HG03460 (cell line): ENCODE data around the gene HELB.

Experiments used
- ATAC-seq: cut with Tn5 transposase; IDR thresholded peaks from one replicate; pipeline ENCODE4 v1.9.1; 2021; ENCODE audit not compliant: unreplicated experiment

HELB gene

GRCh38 chr12:66301944-66302826, at the start of gene HELB:
HELB (plus strand) TSS chr12:66302493; CDS start chr12:66302604, 111 bp downstream.
- peak; percentile 91 for ATAC-seq

DNA sequence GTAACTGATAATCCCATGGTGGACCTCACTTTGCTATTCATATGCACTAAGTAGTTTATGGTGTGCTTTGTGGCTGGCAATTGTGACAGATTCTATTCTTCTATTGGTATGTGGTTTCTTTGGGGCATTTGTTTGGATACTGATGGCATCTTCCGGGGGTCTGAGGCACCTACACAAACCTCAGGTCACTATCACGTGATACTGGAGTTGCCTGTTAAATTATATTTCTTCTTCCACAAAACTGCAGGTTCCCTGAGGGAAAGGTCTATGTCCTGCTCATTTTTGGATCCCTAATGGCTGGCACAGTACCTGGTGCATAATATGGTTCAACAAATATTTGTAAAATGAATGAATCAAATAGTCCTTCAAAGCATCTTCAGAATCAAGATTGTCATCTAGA, 49.5 kb upstream of the HELB start:
- ATAC-seq: no peak

- no peak for ATAC-seq
These were observed 46.6 kb upstream of the HELB start for GRCh38 chr12:66255737-66256136.

DNA sequence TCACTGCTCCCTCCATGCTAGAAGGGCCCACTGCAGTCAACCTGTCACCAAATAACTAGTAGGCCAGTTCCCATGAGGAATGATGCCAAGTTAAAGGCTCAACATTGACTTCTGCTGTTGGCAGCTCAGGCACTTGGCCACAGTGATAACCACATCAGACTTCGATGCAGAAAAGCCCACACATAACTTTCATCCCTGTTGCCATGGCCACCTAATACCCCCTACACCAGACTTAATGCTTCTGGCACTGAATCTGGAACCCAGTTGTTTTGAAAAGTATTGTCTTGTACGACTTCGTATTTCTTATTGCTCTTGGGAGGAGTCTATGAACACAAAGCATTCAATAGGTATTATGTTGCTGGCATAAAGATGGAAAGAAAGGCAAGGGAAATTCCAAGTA, 44.3 kb upstream of the HELB start:
- ATAC-seq: no peak

GRCh38 chr12:66262737-66263136, 39.6 kb upstream of the HELB start:
- ATAC-seq: no peak

DNA sequence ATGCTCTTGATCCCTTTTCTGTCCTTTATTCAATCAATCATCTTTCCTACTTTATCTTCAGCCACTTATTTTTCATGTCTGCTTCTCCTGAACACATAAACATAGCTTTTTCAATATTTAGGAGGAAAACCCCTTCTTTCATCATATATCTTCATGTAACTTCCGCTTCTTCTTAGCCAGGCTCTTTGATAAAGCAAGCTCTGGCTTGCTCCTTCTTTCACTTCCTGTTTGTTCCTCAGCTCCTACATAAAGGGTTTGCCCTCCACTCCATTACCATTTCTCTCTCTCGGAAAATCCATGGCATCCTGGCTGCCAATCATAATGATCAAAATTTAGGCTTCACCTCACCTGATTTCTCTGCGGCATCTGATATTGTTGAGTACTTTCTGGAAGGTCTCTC, 33.7 kb upstream of the HELB start:
- no peak for ATAC-seq

- no peak for ATAC-seq
These were observed 33.2 kb upstream of the HELB start for GRCh38 chr12:66269142-66269541.

DNA sequence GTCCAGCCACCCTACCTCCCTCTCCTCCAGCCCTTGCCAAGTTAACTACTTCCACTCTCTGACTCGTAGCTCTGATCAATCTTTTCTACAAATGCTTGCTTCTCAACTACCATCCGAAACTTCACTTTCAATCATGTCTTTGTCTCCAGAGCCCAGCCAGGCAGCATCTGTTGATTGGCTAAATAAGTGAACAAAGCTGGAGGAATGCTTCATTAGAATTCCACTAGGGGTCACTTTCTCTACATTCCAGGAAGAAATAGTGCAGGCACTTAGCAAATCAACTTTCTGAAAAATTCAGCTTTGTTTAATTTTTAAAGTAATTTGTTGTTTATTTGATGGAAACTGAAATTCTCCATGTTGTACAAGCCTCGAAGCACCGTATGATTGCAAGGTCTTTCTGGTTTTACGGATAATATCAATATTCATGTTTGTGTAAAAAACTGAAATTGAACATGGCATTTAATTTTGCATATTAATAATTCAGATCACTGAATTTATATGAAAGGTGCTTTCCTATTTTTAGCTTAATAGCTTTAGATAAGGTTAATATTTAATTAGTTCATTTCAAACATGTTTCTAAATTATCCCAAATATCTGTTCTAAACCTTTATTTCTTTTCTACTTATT, 32.4 kb upstream of the HELB start:
- ATAC-seq: no peak

- no peak for ATAC-seq
These were observed 31.7 kb upstream of the HELB start for GRCh38 chr12:66270613-66271012.

DNA sequence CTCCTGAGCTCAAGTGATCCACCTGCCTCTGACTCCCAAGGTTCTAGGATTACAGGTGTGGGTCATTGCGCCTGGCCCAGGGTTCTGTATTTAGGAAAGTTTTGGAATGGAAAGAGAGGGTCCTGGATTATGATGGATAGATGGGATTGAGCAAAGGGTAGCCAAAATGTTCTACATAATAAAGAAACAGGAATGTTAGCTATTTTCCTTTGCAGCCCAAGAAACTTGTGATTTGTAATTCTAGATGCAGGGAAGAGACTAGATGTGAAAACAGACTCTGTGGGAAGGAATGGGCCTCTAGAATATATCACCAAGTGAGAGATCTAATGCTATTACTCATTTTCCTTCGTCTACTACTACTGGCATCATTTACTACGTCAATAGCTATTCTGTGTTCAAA, 29.6 kb upstream of the HELB start:
- ATAC-seq: no peak

- no peak for ATAC-seq
These were observed 29.1 kb upstream of the HELB start for GRCh38 chr12:66273147-66273546.

GRCh38 chr12:66275040-66275439, 27.3 kb upstream of the HELB start:
- no peak for ATAC-seq

- ATAC-seq: no peak
These were observed 23.1 kb upstream of the HELB start for GRCh38 chr12:66279123-66279712.

DNA sequence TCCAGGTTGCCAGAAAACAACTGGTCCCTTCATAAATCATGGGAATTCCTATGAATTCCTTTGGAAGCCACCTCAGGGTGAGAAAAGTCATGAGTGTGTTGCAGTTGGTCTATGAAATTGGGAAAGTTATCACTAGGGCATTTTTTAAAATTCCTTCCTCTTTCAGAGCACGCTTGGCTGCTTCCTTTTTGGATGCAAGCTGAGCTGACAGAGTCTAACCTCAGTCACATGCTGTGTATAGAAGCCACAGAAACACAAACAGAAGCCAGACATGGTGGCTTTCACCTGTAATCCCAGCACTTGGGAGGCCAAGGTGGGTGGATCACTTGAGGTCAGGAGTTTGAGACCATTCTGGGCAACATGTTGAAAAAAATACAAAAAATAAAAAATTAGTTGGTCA, 21.7 kb upstream of the HELB start:
- no peak for ATAC-seq

GRCh38 chr12:66282244-66282643, 20.0 kb upstream of the HELB start:
- ATAC-seq: no peak

- ATAC-seq: no peak
These were observed 15.0 kb upstream of the HELB start for GRCh38 chr12:66287275-66287674.

GRCh38 chr12:66288121-66288520, 14.2 kb upstream of the HELB start:
- ATAC-seq: no peak

DNA sequence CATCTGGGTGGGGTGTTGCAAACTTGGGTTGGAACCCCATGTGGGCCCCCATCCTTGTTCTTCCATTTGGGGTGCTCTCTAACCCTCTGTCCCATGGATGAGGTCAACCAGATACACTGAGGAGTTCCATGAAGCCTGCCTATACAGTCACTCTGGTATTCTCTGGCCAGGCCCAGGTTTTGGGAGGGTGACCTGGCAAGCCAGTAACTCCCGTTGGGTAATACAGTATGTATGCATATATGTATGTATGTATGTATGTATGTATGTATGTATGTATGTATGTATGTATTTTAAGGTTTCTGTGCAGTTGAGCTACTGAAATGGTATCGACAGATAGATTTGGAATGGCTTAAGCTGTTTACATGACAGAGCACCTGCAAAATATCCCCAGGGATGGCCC, 12.8 kb upstream of the HELB start:
- ATAC-seq: no peak

DNA sequence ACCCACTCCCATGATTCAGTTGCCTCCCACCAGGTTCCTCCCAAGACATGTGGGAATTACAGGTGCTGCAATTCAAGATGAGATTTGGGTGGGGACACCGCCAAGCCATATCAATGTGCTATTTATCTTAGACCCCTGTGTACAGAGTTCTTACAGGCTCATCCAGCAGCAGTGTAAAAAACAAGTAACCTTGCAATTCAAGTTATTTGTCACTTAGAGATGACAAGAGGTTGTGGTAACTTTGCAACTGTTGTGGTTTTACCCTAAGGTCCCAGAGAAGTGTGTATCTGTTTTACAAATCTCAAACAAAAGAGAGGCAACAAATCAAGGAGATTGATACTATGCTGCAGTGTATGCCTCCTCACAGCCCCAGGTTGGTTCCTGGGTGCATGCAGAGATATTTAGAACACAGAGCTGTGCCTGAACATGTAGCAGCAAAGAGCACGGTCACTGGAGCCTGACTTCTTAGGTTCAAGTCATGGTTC, 11.5 kb upstream of the HELB start:
- ATAC-seq: no peak

GRCh38 chr12:66296176-66296683, 6.1 kb upstream of the HELB start:
- no peak for ATAC-seq

DNA sequence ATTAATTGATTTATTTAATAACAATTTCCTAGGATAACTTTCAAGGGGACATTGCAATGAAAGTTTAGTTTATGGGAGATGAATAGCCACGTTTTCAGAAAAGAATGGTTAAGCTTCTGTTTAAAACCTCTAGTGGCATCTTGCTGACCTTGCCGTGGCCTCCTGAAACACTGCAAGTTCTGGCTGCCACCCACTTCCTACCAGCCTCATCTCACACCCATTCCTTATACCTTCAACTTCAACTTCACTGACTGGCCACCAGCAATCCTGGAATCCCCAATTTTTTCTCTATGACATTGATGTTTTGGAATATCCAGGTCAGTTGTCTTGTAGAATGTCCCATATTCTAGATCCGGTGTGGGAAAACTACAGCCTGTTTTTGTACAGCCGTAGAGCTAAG, 5.2 kb upstream of the HELB start:
- ATAC-seq: no peak

DNA sequence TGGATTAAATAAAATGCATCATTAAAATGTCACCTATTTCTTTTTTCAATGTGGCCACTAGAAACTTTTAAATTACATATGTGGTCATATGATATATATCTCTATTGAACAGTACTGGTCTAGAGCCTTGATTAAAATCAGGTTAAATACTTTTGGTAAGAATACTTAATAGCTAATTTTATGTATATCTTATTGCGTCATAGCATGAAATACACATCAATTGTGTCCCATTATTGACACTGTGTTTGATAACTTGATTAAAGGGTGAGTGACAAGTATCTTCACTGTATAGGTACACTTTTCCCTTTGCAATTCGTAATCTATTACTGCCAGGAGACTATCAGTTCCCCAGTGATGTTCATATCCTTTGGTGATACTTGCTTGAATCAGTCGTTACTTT, 4.4 kb upstream of the HELB start:
- no peak for ATAC-seq
